GM21737 (cell line): ENCODE measurements around the gene JAZF1.

Experiments used
- ATAC-seq: cut with Tn5 transposase; IDR thresholded peaks from one replicate; pipeline ENCODE4 v1.9.1; 2021; ENCODE audit warnings: mild to moderate bottlenecking, moderate library complexity; ENCODE audit not compliant: unreplicated experiment

JAZF1 gene

DNA sequence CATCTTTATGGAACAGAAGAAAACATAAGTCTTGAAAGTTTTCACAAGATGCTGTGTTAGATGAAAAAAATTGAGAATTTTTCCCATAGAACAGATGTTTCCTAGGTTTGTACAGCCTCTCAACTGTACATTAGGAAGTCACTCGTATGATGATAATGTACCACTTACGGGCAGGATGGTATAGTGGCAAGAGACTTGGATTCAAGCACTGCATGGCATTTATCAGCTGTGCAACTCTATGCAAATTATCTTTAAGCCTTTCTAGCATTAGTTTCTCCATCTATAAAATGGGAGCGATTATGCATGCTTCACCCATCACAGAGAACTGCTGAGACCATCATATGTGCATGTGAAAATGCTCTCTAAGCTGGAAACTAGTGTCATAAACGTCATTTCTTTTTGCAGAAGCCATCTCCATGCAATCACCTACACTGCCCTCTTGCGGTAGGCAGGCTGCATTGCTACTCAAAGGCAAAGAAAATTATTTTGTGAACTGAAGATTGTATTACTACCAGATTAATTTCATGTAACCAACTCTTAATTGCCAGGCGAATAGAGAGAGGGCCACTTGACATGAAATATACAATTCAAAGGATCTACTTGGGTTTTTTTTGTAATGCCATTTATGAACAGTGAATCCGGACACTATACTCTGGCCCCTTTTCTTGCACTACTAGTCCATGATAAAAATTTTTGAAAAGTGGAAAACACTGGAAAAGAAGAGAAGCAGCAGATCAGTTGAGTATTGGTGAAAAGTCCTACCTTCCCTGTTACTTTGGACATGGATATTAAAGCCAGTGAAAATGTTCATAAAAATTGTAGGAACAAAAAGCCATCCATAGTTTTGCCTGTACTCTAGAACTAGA, 102.3 kb downstream of the JAZF1 start:
- no peak for ATAC-seq

DNA sequence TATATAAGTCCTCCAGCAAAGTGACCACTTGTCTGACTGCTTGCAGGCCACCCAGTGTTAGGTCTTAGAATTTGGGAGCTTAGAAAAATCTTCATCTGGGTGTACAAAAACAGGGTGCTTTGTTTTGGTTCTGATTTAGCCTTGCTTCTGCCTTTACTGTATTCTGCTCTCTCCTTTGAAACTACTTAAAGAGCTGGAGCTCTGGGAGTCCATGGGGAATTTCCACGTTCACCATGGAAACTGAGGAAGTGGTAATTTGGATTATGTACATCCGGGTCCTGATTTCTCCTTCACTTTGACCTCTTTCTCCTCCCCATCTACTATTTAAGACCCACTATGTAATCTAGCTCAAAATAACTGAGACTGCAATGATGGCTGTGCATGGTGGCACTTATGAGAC, 103.0 kb downstream of the JAZF1 start:
- ATAC-seq: no peak

GRCh38 chr7:28076423-28077200, 104.0 kb downstream of the JAZF1 start:
- ATAC-seq: no peak

- no peak for ATAC-seq
These were observed 104.8 kb downstream of the JAZF1 start for GRCh38 chr7:28075674-28076358.

GRCh38 chr7:28072876-28073514, 107.6 kb downstream of the JAZF1 start:
- no peak for ATAC-seq

GRCh38 chr7:28071570-28071969, 109.0 kb downstream of the JAZF1 start:
- no peak for ATAC-seq

DNA sequence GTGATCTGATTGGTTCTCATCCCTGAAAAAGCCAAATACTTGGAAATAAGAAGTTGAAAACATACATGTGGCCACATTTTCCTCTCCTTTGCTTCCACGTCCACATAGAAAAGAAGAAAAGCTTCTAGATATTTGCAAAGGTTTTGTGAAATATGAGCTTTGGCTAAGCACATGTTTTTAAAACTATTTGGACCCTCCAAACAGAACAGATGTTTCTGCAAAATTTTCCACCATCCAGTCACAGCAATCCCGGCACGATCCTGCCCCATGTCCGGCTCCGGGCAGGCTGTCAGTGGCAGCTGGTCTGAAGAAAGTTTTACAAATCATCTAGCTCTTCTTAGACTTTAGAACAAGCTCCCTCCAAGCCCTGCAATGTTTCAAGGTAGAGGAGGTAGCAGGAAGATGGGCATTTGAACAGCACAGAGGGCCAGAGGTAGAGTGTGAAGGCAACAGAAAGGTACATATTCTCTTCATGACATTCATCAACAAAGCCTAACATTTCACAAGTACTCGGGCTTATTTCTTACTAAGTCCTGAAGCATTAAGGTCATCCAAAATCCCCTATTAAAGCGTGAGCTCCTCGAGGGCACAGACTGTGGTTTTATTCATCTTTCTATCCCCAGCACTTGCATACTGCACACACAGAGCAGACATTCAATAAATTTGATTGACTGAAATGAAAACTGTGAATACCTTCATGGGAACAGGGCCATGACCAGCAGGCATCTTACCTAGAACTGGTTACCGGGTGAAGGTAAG, 110.1 kb downstream of the JAZF1 start:
- no peak for ATAC-seq

- no peak for ATAC-seq
These were observed 110.8 kb downstream of the JAZF1 start for GRCh38 chr7:28069807-28070206.

- no peak for ATAC-seq
These were observed 111.2 kb downstream of the JAZF1 start for GRCh38 chr7:28069388-28069787.

- no peak for ATAC-seq
These were observed 111.8 kb downstream of the JAZF1 start for GRCh38 chr7:28068811-28069216.

DNA sequence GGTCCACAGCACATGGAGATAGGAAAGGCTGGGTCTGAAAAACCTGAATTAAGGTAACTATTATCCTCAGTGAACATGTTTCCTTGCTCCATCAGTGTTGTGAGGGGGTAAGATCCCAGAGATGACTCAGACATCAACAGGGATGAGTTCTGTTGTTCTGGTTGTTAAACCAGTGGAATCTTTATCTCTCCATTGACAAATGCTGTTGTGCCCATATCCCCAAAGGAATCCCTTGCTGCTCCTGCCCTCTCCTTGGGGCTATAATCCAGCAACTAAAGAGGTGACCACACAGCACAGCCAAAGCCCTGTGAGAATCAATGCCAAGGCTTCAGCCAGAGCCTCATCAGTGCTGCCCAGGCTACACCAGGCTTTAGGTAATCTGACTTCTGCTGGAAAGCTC, 113.4 kb downstream of the JAZF1 start:
- ATAC-seq: no peak

DNA sequence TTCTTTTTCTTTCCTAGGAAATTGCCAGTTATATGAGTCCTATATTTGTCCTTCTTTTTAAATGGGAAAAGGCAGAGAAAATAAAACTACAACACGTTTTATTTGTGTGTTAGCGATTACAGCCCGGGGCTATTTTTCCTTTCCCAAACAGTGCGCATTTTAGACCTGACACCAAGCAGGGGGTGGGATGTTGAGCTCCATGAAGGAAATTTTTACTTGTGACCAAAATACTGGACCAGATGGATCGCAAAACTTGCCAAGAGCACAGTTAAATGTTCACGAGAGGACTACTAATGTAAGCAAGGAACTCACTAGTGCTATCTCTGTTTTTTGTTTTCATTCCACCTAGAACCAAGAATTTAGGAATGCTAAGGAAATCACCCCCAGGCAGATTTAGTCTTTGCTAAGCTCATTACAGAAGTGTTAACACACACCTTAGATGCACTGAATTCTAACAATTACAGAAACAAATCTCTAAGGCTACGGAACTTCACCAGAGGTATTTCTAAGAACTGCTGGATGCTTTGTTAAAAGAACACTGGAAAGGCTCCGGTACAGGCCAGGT, 114.8 kb downstream of the JAZF1 start:
- ATAC-seq: no peak

- no peak for ATAC-seq
These were observed 115.3 kb downstream of the JAZF1 start for GRCh38 chr7:28065308-28065707.

DNA sequence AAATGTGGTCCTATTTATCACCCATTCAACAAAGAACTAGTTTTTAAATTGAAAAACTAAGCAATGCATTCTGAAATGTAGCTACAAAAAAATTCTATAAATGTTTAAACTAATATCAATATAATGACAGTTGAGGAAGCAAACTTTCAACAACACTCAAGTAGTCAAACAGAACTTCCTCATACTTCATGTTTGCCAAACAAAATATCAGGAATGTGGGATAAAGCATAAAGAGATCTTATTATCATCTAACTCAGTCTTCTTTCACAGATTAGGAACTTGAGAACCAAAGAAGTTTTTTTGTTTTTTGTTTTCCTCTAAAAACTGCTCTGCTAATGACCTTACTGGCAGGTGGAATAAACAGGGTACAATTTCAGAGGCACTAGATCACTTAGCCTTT, 116.2 kb downstream of the JAZF1 start:
- ATAC-seq: no peak

DNA sequence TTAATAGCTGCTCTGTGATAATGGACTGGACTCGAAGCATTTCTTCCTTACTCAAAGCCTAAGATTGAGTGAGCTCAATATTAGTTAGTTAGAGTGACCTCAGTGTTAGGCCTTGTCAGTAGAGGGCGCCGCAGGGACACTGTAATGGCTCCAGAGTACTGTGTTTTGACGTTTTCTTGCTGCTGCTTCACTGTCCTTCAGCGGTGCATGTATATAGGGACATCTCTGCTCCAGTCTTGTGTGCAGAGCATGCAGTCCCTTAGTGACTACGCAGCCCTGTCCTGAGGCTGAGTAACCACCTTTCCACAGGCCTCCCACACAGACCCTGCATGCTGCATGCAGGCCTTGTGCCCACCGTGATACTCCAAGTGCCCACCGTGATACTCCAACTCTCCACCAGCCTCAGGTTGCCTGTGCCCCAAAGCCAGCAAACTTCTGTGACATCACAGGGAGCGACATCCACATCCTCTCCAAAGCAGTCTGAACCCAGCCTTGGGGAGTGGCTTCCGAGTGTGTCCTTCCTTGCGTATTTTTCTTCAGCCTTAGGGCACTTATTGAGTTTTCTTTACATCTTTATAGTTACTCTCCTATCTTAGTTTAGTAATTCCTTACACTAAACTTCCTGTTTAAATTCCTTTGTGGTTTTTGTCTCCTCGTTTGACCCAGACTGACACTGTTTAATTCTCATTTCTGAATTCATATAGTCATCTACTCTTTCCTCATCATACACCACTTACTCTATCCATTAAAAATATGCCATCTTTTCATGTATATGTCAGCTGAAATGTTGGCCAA, 118.2 kb downstream of the JAZF1 start:
- ATAC-seq: no peak

GRCh38 chr7:28061824-28062196, 118.8 kb downstream of the JAZF1 start:
- no peak for ATAC-seq

- no peak for ATAC-seq
These were observed 120.1 kb downstream of the JAZF1 start for GRCh38 chr7:28060371-28060950.

DNA sequence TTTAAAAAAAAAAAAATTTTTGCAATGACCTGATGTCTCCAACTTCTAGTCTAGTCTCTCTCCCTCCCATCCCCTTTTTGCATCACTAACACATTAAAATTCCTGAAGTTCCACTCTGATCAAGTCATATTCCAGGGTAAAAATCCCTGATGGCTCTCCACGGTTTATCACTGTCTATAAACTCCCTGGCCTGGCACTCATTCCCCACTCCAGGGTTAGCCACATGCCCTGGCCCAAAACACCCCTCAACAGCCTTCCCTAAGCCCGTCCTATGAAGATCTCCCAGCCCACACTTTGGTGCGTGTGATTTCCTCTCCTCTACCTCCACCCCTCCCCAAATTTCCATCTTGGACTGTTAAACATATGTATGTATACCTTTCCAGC, 125.4 kb downstream of the JAZF1 start:
- ATAC-seq: no peak
